Choroid plexus epithelial cell (primary cell): ENCODE results near the gene CAGE1.

Experiments used
- DNase-seq: peaks from one replicate; pipeline ENCODE4 v3.0.0-alpha.2; 2010; ENCODE audit warnings: low read depth
- H3K4me3 ChIP-seq: 2 replicates; pipeline ENCODE4 v1.5.1; 2011; ENCODE audit warnings: low read depth, mild to moderate bottlenecking, control low read depth, low read length, moderate library complexity
- TF ChIP-seq, protein P1 (sequence below): conservative IDR thresholded peaks from 2 replicates; pipeline ENCODE4 v1.5.1; 2011; ENCODE audit warnings: low read depth, mild to moderate bottlenecking, control low read depth, inconsistent platforms, low read length, moderate library complexity

CAGE1 gene

DNA sequence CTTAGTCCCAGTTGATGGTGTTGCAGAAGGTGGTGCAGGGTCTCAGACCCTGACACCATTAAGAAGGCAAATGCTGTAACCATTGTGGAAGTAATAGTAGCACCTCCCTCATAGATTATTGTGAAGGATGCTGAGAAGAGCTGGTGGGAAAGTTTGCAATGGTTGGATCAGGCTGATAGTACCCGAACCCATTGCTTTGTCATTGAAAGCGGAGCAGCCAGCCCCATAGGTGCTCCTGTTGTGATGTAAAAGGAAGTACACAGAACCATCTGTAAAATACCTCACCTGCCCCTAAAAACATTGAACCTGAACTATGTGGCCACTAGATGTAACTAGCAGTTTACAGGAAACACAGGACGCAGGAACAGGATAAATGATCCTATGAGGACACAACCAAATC lies 31.5 kb upstream of the CAGE1 start:
- TF ChIP-seq, protein P1, sequence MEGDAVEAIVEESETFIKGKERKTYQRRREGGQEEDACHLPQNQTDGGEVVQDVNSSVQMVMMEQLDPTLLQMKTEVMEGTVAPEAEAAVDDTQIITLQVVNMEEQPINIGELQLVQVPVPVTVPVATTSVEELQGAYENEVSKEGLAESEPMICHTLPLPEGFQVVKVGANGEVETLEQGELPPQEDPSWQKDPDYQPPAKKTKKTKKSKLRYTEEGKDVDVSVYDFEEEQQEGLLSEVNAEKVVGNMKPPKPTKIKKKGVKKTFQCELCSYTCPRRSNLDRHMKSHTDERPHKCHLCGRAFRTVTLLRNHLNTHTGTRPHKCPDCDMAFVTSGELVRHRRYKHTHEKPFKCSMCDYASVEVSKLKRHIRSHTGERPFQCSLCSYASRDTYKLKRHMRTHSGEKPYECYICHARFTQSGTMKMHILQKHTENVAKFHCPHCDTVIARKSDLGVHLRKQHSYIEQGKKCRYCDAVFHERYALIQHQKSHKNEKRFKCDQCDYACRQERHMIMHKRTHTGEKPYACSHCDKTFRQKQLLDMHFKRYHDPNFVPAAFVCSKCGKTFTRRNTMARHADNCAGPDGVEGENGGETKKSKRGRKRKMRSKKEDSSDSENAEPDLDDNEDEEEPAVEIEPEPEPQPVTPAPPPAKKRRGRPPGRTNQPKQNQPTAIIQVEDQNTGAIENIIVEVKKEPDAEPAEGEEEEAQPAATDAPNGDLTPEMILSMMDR, result no peak
- no peak for DNase-seq
- H3K4me3 ChIP-seq, result no peak overlapping the region

DNA sequence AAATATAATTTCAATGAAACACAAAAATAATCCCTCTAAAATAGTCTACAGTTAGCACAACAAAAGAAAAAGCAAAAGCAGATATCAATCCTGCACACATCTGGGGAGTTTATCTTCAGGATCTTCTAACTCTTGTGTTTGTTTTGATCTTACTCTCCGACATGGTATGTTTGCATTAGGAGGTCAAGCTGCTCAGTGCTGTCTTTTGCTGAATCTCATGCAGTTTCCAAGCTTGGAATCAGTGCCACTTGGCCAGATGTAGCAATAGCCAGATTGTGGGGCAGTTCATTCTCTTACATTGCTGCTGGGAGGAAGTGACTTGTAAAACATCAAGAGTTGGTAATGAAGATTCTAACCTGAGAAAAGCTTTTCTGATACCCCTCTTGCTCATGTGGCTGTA lies 29.5 kb upstream of the CAGE1 start:
- no peak overlapping the region for H3K4me3 ChIP-seq
- DNase-seq, result peak; percentile 63
- TF ChIP-seq, protein P1, result no peak

- DNase-seq, result no peak
- TF ChIP-seq, protein P1, result no peak
- H3K4me3 ChIP-seq, result no peak overlapping the region
Observed at GRCh38 chr6:7418238-7418905, 28.8 kb upstream of the CAGE1 start.

GRCh38 chr6:7417684-7418083 lies 28.1 kb upstream of the CAGE1 start:
- TF ChIP-seq, protein P1, result no peak
- H3K4me3 ChIP-seq, result no peak overlapping the region
- peak; percentile 28 for DNase-seq

DNA sequence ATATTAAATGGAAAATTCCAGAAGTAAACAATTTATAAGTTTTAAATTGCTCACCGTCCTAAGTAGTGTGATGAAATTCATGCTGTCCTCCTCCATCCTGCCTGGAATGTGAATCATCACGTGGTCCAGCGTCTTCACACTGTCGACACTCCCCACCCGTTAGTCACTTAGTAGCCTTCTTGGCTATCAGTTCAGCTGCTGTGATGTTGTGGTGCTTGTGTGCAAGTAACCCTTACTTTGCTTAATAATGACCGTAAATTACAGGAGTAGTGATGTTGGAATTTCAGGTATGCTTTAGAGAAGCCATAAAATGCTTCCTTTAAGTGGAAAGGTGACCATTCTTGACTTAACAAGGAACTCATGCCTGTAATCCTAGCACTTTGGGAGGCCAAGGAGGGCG lies 25.3 kb upstream of the CAGE1 start:
- no peak overlapping the region for H3K4me3 ChIP-seq
- DNase-seq, result peak; percentile 91
- TF ChIP-seq, protein P1, result no peak

DNA sequence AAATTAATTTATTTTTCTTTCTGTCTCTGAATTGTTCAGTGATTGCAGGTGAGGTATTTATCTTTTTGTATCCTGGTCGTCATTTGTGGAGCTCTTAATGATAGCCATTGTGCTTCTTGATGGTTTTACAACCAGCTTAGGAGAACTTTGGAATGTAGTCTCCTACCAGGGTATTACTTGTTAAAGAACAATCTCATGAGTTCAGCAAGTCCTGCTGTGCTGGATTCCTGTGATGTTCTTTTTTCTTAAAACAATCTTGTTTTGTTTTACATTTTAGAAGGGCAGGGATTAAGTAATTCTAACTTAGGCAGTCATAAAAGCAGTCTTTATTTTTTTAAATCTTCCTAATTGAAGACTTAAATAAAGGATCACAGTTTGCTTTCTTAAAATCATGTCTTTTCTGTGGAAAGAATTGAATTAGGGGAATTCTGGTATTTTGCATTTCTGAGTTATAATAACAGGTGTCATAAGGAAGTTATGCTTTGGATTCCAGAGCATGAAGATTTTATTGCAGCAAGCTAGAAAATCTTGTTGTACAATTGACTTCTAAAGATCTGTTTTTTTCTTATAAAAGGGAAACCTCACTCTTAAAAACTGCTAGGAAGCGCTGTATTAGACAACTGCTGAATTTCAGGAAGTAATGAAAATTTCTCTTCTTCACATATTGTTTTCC lies 23.7 kb upstream of the CAGE1 start:
- peak; percentile 71 for DNase-seq
- no peak overlapping the region for H3K4me3 ChIP-seq
- TF ChIP-seq, protein P1, result no peak

- TF ChIP-seq, protein P1, result no peak
- no peak for DNase-seq
- H3K4me3 ChIP-seq, result no peak overlapping the region
Observed at GRCh38 chr6:7411328-7411727, 21.8 kb upstream of the CAGE1 start.
